ENCODE measurements around the gene TET3.

Gene TET3

GRCh38 chr2:73983322-73984202 is 1.1 kb upstream of the TET3 start:
- DNase-seq = peak in 4 of 42 donors; percentile 16 to 48 (median 32)
- intact Hi-C loops (cut with DNase I) = no loop called here

- DNase-seq = peak in 18 of 42 donors; percentile 16 to 74 (median 50)
- intact Hi-C loops (cut with DNase I) = loop anchor here (5.0 kb wide), 1 partner anchor 53 kb away; no protein-coding TSS in a partner anchor
These were observed 205 bp downstream of the TET3 start for GRCh38 chr2:73984922-73985307.

- peak in 9 of 42 donors; percentile 16 to 56 (median 41) for DNase-seq
- intact Hi-C loops (cut with DNase I) = loop anchor here (5.0 kb wide), 1 partner anchor 53 kb away; no protein-coding TSS in a partner anchor
These were observed 786 bp downstream of the TET3 start for GRCh38 chr2:73985308-73986084.

DNA sequence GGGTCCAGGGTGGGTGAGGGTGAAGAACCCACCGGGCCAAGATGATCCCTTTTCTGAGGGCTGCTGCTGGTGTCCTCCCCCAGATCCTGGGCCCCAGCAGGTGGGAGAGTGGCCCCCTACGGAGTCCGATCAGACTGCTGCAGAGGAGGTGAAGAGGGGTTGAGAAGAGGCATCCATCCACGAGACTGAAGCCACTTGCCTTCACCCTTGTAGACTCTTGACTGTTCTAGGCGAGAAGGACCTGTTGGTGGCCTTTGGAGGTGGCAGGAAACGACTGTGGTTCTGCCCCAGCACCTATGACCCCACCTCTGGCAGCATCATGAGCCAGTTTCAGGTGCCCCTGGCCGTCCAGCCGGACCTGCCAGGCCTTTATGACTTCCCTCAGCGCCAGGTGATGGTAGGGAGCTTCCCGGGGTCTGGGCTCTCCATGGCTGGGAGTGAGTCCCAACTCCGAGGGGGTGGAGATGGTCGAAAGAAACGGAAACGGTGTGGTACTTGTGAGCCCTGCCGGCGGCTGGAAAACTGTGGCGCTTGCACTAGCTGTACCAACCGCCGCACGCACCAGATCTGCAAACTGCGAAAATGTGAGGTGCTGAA is 1.5 kb downstream of the TET3 start:
- DNase-seq = no peak
- intact Hi-C loops (cut with DNase I) = loop anchor here (5.0 kb wide), 1 partner anchor 54 kb away; no protein-coding TSS in a partner anchor

DNA sequence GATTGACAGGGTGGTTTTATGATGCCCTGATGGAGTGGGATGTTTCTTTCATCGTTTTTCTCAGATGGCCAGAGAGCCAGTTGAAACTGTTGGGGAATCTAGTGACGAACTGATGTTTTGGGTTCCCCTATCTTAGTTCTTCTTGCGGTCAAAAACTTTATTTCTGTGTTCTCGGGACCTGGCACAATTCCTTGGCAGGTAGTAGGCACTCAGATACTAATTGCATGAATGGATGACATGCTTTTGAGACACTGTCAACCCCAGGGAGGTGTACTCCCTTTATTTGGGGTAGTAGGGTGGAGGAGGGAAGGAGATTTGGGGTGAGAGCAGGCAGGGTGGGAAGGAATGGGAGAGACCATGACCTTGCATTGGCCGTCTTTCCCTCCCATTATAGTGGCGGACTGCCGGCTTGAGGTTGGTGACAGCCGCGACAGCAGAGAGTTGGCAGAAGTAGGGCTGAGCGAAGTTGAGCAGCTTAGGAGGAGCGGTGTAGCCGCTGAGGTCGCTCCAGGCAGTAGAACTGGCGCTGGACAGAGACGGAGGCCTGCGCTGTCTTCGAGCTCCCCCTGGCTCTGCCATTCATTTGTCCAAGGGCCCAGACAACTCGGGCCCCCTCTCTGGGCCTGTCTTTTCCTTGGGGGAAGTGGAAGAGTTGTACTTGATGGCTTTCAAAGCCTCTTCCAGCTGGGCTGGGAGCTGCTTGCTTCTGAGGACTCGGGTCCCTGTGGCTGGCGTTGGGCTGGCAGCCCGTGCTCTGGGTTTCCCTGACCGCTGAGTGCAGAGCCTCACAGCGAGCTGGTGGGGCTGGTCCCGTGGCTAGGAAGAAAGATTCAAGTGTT is 2.6 kb downstream of the TET3 start:
- intact Hi-C loops (cut with DNase I) = loop anchor here (5.0 kb wide), 1 partner anchor 55 kb away; no protein-coding TSS in a partner anchor
- peak in 27 of 42 donors; percentile 43 to 82 (median 59) for DNase-seq

- DNase-seq = no peak
- intact Hi-C loops (cut with DNase I) = loop anchor here (5.0 kb wide), 1 partner anchor 56 kb away; no protein-coding TSS in a partner anchor
These were observed 3.4 kb downstream of the TET3 start for GRCh38 chr2:73987948-73988700.

GRCh38 chr2:73989972-73990371 is 5.3 kb downstream of the TET3 start:
- no peak for DNase-seq
- intact Hi-C loops (cut with DNase I) = loop anchor here (5.0 kb wide), 1 partner anchor 58 kb away; no protein-coding TSS in a partner anchor

DNA sequence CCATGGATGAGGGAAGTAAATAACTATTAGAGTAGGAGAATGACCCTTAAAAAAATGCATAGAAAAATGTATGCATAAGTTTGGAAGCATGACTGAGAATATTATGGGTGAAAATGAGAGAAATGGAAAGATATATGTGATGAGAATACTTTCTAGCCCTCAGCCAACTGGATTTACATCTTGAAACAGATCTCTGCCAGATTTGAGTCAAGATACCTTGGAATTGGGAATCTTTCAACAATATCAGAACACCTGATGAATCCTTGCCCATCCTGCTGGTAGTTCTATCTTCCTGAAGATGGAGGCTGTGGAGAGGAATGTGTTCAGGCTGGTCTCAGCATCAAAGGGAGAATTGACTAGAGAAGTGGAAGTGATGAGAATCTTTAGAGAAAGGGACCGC is 5.8 kb downstream of the TET3 start:
- no peak for DNase-seq
- intact Hi-C loops (cut with DNase I) = no loop called here

GRCh38 chr2:73992036-73992435 is 7.3 kb downstream of the TET3 start:
- no peak for DNase-seq
- intact Hi-C loops (cut with DNase I) = no loop called here

DNA sequence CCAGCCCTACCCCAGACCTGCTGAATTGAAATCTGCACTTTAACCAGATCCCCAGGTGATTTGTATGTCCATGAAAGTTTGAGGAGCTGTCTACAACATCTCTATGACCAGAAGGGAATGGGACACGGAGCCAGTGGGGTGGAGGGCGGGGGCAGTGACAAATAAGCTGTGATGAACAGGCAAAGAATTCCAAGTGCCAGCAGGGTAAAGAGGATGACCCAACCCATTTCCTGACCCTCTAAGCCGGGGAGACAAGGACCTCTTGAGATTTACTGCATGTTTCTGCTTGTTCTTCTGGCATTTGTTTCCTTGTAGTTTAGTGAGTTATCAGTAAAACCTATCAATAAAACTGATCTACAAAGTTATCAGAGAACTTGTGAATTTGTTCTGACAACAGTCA is 8.7 kb downstream of the TET3 start:
- intact Hi-C loops (cut with DNase I) = no loop called here
- no peak for DNase-seq

DNA sequence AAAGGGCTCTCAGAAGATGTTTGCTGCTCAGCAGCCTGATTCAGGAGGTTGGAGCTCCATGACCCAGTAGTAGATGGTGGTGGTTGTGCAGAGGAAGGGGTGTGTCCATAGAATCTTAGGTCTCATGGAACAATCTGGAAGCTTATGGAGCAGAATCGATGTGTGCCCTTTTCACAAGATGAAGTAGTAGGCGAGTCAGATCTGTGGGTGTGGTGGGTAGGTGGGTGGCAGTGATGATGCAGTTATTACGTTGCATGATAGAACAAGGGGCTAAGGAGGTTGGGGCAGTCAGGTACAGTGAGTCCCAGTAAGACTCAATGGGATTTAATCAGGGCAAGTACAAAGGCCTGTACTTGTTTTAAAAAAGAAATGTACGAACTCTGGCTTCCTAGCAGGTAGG is 9.1 kb downstream of the TET3 start:
- peak in 1 of 42 donors; percentile 3 for DNase-seq
- intact Hi-C loops (cut with DNase I) = no loop called here

- intact Hi-C loops (cut with DNase I) = no loop called here
- DNase-seq = no peak
These were observed 9.6 kb downstream of the TET3 start for GRCh38 chr2:73994178-73994831.

- intact Hi-C loops (cut with DNase I) = loop anchor here (5.0 kb wide), 1 partner anchor 159 kb away; no protein-coding TSS in a partner anchor
- DNase-seq = no peak
These were observed 11.1 kb downstream of the TET3 start for GRCh38 chr2:73995810-73996209.

DNA sequence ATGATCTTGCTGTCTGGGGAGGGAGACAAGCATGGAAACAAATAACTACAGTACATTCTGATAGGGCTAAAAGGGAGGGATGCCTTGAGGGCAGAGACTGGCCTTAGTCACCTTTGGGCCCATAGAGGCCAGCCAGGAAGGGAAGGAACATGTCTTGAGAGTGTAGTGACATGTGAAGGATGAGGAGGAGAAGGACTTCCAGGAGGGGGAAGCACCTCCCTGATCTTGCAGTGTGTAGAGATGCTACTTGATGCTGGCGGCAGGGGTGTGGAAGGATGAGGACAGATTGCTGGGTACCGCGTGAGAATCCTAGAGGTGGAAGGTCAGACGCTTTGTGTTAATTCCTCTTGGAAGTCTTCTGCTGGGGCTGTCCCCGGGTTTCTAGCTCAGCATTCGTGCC is 13.1 kb downstream of the TET3 start:
- DNase-seq = peak in 3 of 42 donors; percentile 29 to 59 (median 44)
- intact Hi-C loops (cut with DNase I) = loop anchor here (5.0 kb wide), 1 partner anchor 161 kb away; no protein-coding TSS in a partner anchor

- DNase-seq = peak in 35 of 42 donors; percentile 34 to 94 (median 73)
- intact Hi-C loops (cut with DNase I) = loop anchor here (5.0 kb wide), 1 partner anchor 161 kb away; no protein-coding TSS in a partner anchor
These were observed 13.7 kb downstream of the TET3 start for GRCh38 chr2:73998451-73998850.

GRCh38 chr2:73998933-73999332 is 14.2 kb downstream of the TET3 start:
- intact Hi-C loops (cut with DNase I) = loop anchor here (5.0 kb wide), 1 partner anchor 162 kb away; no protein-coding TSS in a partner anchor
- peak in 1 of 42 donors; percentile 15 for DNase-seq
